GM12872 (cell line): Measurements from ENCODE around the gene EMC10.

Experiments used
- TF ChIP-seq, protein P1 (sequence below): IDR thresholded peaks from 3 replicates; pipeline ENCODE4 v1.5.1; 2011; ENCODE audit warnings: low read depth, mild to moderate bottlenecking, low read length, moderate library complexity; ENCODE audit not compliant: insufficient read depth

Gene EMC10

DNA sequence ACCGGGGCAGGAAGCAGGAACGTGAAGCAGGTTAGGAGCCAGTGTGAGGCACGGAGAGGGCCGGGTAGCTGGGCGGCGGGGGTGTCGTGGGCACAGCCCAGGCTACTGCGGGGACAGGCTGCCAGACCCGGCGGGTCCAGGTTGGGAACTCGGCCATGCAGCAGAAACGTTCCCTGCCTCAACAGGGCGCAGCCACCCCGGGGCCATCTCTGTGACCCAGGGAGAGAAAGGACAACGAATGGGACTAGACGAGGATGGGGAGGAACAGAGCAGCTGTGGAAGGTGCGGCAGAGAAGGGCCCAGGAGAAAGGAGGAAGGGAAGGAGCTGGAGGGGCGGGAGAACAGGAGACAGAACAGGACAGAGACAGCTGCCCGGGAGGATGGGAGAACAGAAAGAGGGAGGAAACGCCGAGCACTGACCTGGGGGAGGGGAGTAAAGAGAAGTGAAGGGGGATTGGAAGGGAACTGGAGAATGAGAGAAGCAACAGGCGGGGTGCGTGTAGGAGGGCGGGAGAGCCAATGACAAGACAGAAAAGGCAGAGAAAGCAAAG lies 13.2 kb downstream of the EMC10 start:
- TF ChIP-seq, protein P1, sequence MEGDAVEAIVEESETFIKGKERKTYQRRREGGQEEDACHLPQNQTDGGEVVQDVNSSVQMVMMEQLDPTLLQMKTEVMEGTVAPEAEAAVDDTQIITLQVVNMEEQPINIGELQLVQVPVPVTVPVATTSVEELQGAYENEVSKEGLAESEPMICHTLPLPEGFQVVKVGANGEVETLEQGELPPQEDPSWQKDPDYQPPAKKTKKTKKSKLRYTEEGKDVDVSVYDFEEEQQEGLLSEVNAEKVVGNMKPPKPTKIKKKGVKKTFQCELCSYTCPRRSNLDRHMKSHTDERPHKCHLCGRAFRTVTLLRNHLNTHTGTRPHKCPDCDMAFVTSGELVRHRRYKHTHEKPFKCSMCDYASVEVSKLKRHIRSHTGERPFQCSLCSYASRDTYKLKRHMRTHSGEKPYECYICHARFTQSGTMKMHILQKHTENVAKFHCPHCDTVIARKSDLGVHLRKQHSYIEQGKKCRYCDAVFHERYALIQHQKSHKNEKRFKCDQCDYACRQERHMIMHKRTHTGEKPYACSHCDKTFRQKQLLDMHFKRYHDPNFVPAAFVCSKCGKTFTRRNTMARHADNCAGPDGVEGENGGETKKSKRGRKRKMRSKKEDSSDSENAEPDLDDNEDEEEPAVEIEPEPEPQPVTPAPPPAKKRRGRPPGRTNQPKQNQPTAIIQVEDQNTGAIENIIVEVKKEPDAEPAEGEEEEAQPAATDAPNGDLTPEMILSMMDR: no peak

DNA sequence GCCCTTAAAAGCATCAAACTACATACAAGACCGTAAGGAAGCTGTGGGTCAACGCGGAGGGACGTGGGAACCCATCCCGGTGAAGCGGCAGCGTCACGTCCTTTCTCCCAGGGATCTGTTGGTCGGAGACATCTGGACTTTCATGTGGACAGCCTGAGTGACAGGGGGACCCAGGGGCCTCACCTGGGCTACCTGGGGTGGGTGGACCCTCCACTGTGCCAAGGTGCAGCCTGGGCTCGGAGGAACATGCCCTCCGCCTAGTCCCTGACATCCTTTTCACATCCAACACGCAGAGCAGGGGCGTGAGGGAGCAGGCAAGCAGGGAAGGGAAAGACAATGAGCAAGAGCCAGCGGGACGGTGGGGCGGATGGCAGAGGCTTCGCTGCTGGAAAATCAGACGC lies 14.1 kb downstream of the EMC10 start:
- TF ChIP-seq, protein P1: no peak

DNA sequence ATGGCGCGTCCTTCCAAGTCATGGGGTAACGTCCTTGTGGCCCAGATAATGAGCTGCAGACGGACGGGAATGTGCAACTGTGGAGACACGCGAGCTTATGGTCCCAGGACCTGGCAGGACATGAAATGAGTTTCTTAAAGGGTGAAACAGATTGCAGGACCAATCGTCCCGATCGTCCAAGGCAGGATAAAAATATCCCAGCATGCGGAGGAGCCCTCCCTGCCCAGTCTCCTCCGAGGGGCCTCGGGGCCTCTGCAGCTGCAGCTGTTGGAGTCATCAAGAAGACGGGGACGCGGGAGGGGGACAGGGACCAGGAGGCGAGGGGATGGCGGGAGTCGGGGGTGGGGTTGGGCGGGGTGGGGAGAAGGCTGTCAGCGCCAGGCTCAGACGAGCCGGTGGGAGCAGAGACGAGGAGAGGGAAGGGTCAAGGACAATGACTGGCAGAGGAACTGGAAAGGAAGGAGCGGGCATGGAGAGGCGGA lies 14.7 kb downstream of the EMC10 start:
- TF ChIP-seq, protein P1: no peak

DNA sequence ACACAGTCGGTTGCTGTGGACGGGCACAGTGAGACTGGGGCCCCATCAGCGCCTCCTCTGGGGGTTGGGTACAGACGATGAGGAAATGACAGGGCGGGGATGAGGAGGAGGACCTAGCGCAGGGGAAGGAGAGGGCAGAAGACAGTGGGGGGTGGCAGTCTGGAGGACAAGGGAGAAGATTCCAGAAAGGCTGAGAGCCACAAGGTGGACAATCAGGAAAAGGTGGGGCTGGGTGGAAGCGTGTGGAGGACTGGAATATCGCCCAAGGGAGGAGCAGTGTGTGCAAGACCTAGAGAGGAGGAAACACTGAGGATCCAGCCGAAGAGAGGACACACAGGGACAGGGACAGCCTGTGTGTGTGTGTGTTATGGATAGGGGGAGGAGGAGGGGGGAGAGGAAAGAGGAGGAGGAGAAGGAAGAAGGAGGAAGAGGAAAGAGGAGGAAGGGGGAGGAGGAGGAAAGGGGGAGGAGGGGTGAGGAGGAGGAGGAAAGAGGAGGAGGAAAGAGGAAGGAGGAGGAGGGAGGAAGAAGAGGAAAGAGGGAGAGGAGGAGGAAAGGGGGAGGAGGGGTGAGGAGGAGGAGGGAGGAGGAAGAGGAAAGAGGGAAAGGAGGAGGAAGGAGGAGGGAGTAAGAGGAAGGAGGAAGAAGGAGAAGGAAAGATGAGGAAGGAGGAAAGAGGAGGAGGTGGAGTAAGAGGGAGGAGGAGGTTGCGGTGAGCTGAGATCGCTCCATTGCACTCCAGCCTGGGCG lies 16.2 kb downstream of the EMC10 start:
- TF ChIP-seq, protein P1: no peak

DNA sequence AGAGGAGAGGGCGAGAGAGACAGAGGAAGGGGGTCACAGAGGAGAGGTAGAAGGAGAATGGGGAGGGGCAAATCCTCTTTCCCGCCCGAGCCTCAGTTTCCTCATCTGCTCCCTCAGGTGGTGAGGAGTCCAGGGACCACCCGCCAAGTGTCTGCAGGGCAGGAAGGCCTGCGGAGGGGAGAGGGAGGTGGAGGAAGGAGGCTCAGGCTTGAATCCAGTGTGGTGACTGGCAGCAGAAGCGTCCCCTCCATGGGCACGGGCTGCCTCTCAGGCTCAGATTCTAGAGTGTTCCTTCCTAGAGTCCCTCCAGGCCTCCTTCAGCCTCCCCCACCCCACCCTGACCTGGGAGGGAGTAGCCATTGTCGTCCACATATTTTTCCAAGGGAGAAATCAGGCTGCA lies 16.9 kb downstream of the EMC10 start:
- TF ChIP-seq, protein P1: no peak

DNA sequence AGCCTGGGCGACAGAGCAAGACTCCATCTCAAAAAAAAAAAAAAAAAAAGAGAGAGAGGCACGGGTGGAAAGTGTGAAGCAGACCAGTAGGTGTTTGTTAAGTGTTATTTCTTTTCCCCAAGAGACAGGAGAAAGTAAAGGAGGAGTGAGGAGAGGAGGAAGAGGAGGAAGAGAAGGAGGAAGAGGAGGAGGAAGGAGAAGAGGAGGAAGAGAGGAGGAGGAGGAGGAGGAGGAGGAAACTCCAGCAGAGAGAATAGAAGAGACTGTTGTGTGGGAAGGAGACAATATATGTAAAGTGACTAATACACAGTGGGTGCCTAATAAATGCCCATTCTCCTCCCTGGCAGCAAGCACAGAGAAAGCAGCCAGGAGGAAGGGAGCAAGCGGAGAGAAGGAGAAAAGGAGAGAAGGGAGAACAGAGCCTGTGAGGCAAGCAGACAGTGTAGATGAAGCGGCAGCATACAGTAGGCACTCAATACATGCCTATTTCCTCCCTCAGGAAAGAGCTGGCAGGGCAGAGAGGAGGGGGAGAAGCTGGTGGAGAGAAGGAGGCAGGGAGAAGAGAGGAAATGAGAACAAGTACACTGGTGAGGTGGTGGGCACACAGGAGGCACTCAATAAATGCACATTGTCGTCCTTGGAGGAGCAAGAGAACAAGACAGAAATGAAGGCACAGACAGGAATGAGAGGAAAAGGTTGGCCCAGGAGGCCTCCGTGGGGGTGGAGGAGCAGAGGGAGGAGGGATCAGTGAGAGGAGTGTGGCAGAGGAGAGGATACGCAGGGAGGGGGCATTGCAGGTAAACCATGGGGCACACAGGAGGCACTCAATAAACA lies 18.1 kb downstream of the EMC10 start:
- TF ChIP-seq, protein P1: no peak

DNA sequence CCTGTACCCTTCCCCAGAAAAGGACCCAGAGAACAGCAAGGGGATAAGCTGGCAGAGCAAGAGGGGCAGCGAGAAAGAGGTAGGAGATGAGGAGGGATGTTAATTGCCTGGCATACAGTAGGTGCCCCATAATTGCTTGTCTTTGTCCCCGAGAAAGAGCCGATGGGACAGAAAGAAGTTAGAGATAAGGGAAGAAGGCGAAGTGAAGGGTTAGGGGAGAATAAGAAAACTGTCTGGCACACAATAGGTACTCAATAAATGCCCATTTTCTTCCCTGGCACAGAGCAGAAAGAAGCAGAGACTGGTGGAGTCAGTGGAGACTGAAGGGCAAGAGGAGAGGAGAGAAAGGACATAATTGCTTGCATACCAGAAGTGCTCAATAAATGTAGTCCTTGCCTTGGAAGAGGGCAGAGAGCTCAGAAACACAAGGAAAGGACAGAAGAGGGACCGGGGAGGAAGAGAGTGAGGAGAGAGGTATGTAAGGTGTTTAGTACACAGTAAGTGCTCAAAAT lies 18.8 kb downstream of the EMC10 start:
- TF ChIP-seq, protein P1: no peak
